DOHH2 (cell line): Measurements from ENCODE around the gene SCN8A.

Experiments
- H3F3A ChIP-seq: fragments of 200-600 bp; sonication (generic), shearing (Covaris generic); 2 replicates; pipeline ENCODE4 v1.6.0; 2016; ENCODE audit warnings: antibody characterized with exemption, mild to moderate bottlenecking; ENCODE audit not compliant: control insufficient read depth, insufficient read depth
- H3K27ac ChIP-seq: fragments of 200-600 bp; sonication (generic); 2 replicates; pipeline ENCODE4 v1.5.1; 2014; ENCODE audit warnings: low read depth, mild to moderate bottlenecking, low read length, moderate library complexity
- H3K27me3 ChIP-seq: fragments of 200-600 bp; sonication (generic); 2 replicates; pipeline ENCODE4 v1.6.1; 2014; ENCODE audit warnings: mild to moderate bottlenecking, low read length, mixed read lengths; ENCODE audit not compliant: control insufficient read depth
- H3K36me3 ChIP-seq: fragments of 200-600 bp; sonication (generic); 2 replicates; pipeline ENCODE4 v1.6.1; 2014; ENCODE audit warnings: mild to moderate bottlenecking, low read length, moderate library complexity, mixed read lengths; ENCODE audit not compliant: control insufficient read depth
- H3K4me1 ChIP-seq: fragments of 200-600 bp; sonication (generic); 2 replicates; pipeline ENCODE4 v1.6.1; 2014; ENCODE audit warnings: mild to moderate bottlenecking, low read length, mixed read lengths; ENCODE audit not compliant: control insufficient read depth
- H3K4me2 ChIP-seq: fragments of 200-600 bp; sonication (generic); 2 replicates; pipeline ENCODE4 v1.6.0; 2014; ENCODE audit warnings: mild to moderate bottlenecking, low read length, moderate library complexity
- H3K4me3 ChIP-seq: fragments of 200-600 bp; sonication (generic); 2 replicates; pipeline ENCODE4 v1.5.1; 2014; ENCODE audit warnings: mild to moderate bottlenecking, low read length, mixed read lengths
- H3K79me2 ChIP-seq: fragments of 200-600 bp; sonication (generic); 2 replicates; pipeline ENCODE4 v1.6.1; 2014; ENCODE audit warnings: mild to moderate bottlenecking, low read length, mixed read lengths; ENCODE audit not compliant: control insufficient read depth
- H3K9me2 ChIP-seq: fragments of 200-600 bp; sonication (generic); replicated peaks from 2 replicates; pipeline ENCODE4 v1.6.1; 2014; ENCODE audit warnings: mild to moderate bottlenecking, low read length, mixed read lengths; ENCODE audit not compliant: control insufficient read depth
- H3K9me3 ChIP-seq: fragments of 200-600 bp; sonication (generic); 2 replicates; pipeline ENCODE4 v1.6.1; 2014; ENCODE audit warnings: antibody characterized with exemption, low read length, mixed read lengths; ENCODE audit not compliant: control insufficient read depth, insufficient read depth
- H4K20me1 ChIP-seq: fragments of 200-600 bp; sonication (generic); 2 replicates; pipeline ENCODE4 v1.6.0; 2014; ENCODE audit warnings: low read depth, mild to moderate bottlenecking, antibody characterized with exemption, low read length, moderate library complexity; ENCODE audit not compliant: control insufficient read depth, insufficient read depth
- CTCF ChIP-seq: fragments of 200-600 bp; sonication (generic); IDR thresholded peaks from one replicate; pipeline ENCODE4 v1.5.1; 2014; ENCODE audit warnings: antibody characterized with exemption, mild to moderate bottlenecking, low read depth, low read length; ENCODE audit not compliant: poor library complexity, severe bottlenecking
- EZH2phosphoT487 ChIP-seq: fragments of 200-600 bp; sonication (generic); IDR thresholded peaks from 2 replicates; pipeline ENCODE4 v1.6.1; 2017; ENCODE audit warnings: borderline replicate concordance, mild to moderate bottlenecking, antibody characterized with exemption, low read length, moderate library complexity, mixed read lengths

The SCN8A gene

DNA sequence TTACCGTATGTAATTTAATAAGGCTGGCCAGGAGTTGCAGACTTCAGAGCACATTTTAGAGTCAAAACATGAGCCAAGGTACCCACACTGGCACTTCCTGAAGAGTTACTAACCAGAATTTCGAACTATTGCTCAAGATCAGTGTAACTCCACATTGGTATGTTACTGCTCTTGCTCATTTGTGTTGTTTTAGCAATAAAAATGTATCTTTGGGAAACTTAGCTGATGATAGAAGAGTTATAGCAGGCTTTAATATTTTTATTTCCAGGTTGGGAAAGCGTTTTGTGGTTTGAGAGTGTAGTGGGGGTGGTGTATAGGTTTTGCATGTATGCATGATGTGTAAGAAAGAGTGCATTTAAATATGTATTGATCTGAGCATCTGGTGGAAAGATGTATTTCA is 96.6 kb downstream of the SCN8A start:
- no peaks in the 10 kb centered on the region for H3K9me3 ChIP-seq
- H3K27me3 ChIP-seq: peaks cover 30% of the 10 kb centered on the region
- H3K36me3 ChIP-seq: no peaks in the 10 kb centered on the region
- H3K27ac ChIP-seq: no peak overlapping the region
- no peaks in the 10 kb centered on the region for H3K79me2 ChIP-seq
- H4K20me1 ChIP-seq: no peaks in the 10 kb centered on the region
- H3F3A ChIP-seq: no peaks in the 10 kb centered on the region
- H3K4me3 ChIP-seq: no peak overlapping the region
- no peak overlapping the region for H3K4me2 ChIP-seq
- TF ChIP-seq CTCF (no peak), EZH2phosphoT487 (no peak)
- H3K4me1 ChIP-seq: no peaks in the 10 kb centered on the region
- no peaks in the 10 kb centered on the region for H3K9me2 ChIP-seq

- H3K4me1 ChIP-seq: no peaks in the 10 kb centered on the region
- no peaks in the 10 kb centered on the region for H4K20me1 ChIP-seq
- no peak overlapping the region for H3K4me2 ChIP-seq
- no peaks in the 10 kb centered on the region for H3K9me3 ChIP-seq
- no peaks in the 10 kb centered on the region for H3K36me3 ChIP-seq
- H3K27ac ChIP-seq: no peak overlapping the region
- H3K4me3 ChIP-seq: no peak overlapping the region
- no peaks in the 10 kb centered on the region for H3K79me2 ChIP-seq
- no peak for TF ChIP-seq EZH2phosphoT487
- TF ChIP-seq CTCF: no peak
- no peaks in the 10 kb centered on the region for H3F3A ChIP-seq
- H3K27me3 ChIP-seq: peaks cover 31% of the 10 kb centered on the region
- no peaks in the 10 kb centered on the region for H3K9me2 ChIP-seq
Observed at GRCh38 chr12:51689983-51690382, 99.0 kb downstream of the SCN8A start.

- no peaks in the 10 kb centered on the region for H3K4me1 ChIP-seq
- H3K4me3 ChIP-seq: no peak overlapping the region
- H3K4me2 ChIP-seq: no peak overlapping the region
- H3K79me2 ChIP-seq: no peaks in the 10 kb centered on the region
- H3K27ac ChIP-seq: no peak overlapping the region
- no peak for TF ChIP-seq CTCF
- TF ChIP-seq EZH2phosphoT487: no peak
- no peaks in the 10 kb centered on the region for H3F3A ChIP-seq
- H3K9me2 ChIP-seq: no peaks in the 10 kb centered on the region
- no peaks in the 10 kb centered on the region for H4K20me1 ChIP-seq
- no peaks in the 10 kb centered on the region for H3K9me3 ChIP-seq
- peaks cover 31% of the 10 kb centered on the region for H3K27me3 ChIP-seq
- no peaks in the 10 kb centered on the region for H3K36me3 ChIP-seq
Observed at GRCh38 chr12:51692016-51692415, 101.0 kb downstream of the SCN8A start.

DNA sequence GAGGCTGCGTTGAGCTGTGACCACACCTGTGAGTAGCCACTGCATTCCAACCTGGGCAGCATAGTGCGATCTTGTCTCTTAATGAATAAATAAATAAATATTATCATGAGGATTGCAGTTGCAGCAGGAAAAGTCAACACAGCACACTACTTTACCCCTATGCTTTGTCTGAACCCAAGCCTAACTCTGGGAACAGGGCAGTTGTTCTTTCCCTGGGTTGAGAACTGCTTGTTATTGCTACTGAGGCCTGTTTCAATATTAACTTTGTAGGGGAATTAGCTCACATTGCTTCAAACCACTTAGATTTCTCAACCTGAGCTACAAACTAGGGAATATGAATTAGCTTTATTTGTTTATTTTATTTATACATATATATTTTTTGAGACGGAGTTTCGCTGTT is 102.5 kb downstream of the SCN8A start:
- H3K79me2 ChIP-seq: no peaks in the 10 kb centered on the region
- no peaks in the 10 kb centered on the region for H3K9me3 ChIP-seq
- no peaks in the 10 kb centered on the region for H4K20me1 ChIP-seq
- H3K4me1 ChIP-seq: no peaks in the 10 kb centered on the region
- H3K9me2 ChIP-seq: no peaks in the 10 kb centered on the region
- H3K27ac ChIP-seq: no peak overlapping the region
- no peaks in the 10 kb centered on the region for H3K36me3 ChIP-seq
- no peak overlapping the region for H3K4me3 ChIP-seq
- H3F3A ChIP-seq: no peaks in the 10 kb centered on the region
- peaks cover 18% of the 10 kb centered on the region for H3K27me3 ChIP-seq
- no peak for TF ChIP-seq EZH2phosphoT487
- no peak for TF ChIP-seq CTCF
- H3K4me2 ChIP-seq: no peak overlapping the region
